GM12878 (cell line): Measurements from ENCODE around the gene TNFSF13. TPM values are rescaled to one million over a fixed set of nuclear protein-coding genes. Genes with fewer than 3 reads are reported as not detected.

Experiments used
- ATAC-seq: fragments of 200-7000 bp; cut with Tn5 transposase; 3 replicates; pipeline ENCODE4 v1.9.1; 2020; ENCODE audit warnings: mild to moderate bottlenecking, moderate library complexity
- BruUV-seq: library from RNA; stranded (reverse); fragments of 400-500 nt; replicated peaks from 2 replicates; lab custom pipeline; 2021; lab: Mats Ljungman, UMichigan
- CTCF ChIA-PET: fragments of 300-600 bp; sonication (Branson Sonifier 250); formaldehyde crosslinking; extraction: SDS; loops from one replicate; lab custom pipeline; 2021; ENCODE audit warnings: inconsistent platforms; lab: Yijun Ruan, JAX
- POLR2A ChIA-PET: fragments of 350-600 bp; formaldehyde crosslinking; extraction: SDS; loops from one replicate; lab custom pipeline; 2021; ENCODE audit warnings: inconsistent platforms; lab: Charles Lee
- RAD21 ChIA-PET: fragments of 300-600 bp; sonication (Branson Sonifier 250); formaldehyde crosslinking; loops from one replicate; lab custom pipeline; 2023; ENCODE audit warnings: antibody characterized with exemption; ENCODE audit not compliant: unreplicated experiment; lab: Charles Lee
- SMC1A ChIA-PET: fragments of 300-600 bp; sonication (Branson Sonifier 250); formaldehyde crosslinking; loops from one replicate; lab custom pipeline; 2023; ENCODE audit not compliant: unreplicated experiment, uncharacterized antibody; lab: Charles Lee
- DNase-seq: peaks from one replicate; pipeline ENCODE4 v3.0.0-alpha.2; 2011; ENCODE audit warnings: low read depth, low spot score
- FAIRE-seq: peaks from 3 replicates; lab custom pipeline; 2011; peaks lifted over from hg19 to GRCh38; lab: Jason Lieb, UNC
- H2AFZ ChIP-seq: 2 replicates; pipeline ENCODE4 v1.6.0; 2011; ENCODE audit warnings: low read depth, low read length, control low read depth; ENCODE audit not compliant: control insufficient read depth
- H3K27ac ChIP-seq: 2 replicates; pipeline ENCODE4 v1.5.1; 2011; ENCODE audit warnings: control low read depth; ENCODE audit not compliant: control insufficient read depth, insufficient read depth
- H3K27me3 ChIP-seq, 2 experiments: replicated peaks in 1 of 2; 2 replicates each; pipeline versions ENCODE4 v1.6.0 to v1.6.1; 2011; ENCODE audit warnings: low read length in 1 of 2; ENCODE audit not compliant: control insufficient read depth in 2 of 2, insufficient read depth in 2 of 2
- H3K36me3 ChIP-seq, 2 experiments: 2 replicates each; pipeline ENCODE4 v1.5.1; 2011; ENCODE audit warnings: low read length in 1 of 2; ENCODE audit not compliant: control insufficient read depth in 2 of 2, insufficient read depth in 2 of 2
- H3K4me1 ChIP-seq: 2 replicates; pipeline ENCODE4 v1.6.1; 2011; ENCODE audit warnings: mild to moderate bottlenecking, low read length, moderate library complexity, mixed read lengths; ENCODE audit not compliant: control insufficient read depth, insufficient read depth
- H3K4me2 ChIP-seq: 2 replicates; pipeline ENCODE4 v1.6.0; 2011; ENCODE audit warnings: control low read depth; ENCODE audit not compliant: control insufficient read depth, insufficient read depth
- H3K4me3 ChIP-seq: fragments of 200-600 bp; sonication (generic); 2 replicates; pipeline ENCODE4 v1.5.1; 2016
- H3K79me2 ChIP-seq: 2 replicates; pipeline ENCODE4 v1.6.0; 2011; ENCODE audit warnings: low read length; ENCODE audit not compliant: control insufficient read depth, insufficient read depth
- H3K9ac ChIP-seq: 2 replicates; pipeline ENCODE4 v1.8.0; 2011; ENCODE audit warnings: low read length, control low read depth, mixed read lengths; ENCODE audit not compliant: control insufficient read depth, insufficient read depth
- H3K9me3 ChIP-seq: replicated peaks from 3 replicates; pipeline ENCODE4 v1.5.1; 2011; ENCODE audit warnings: mild to moderate bottlenecking, low read length; ENCODE audit not compliant: control insufficient read depth, insufficient read depth
- H4K20me1 ChIP-seq: 2 replicates; pipeline ENCODE4 v1.6.0; 2011; ENCODE audit not compliant: control insufficient read depth, insufficient read depth
- CBFB ChIP-seq: IDR thresholded peaks from 2 replicates; pipeline ENCODE4 v1.6.1; 2016; ENCODE audit warnings: antibody characterized with exemption, low read depth
- ETV6 ChIP-seq, 2 experiments: fragments of 450-650 bp in 1 of 2; IDR thresholded peaks in 1 of 2; conservative IDR thresholded peaks in 1 of 2; 2 replicates each; pipeline ENCODE4 v1.6.1; 2014; ENCODE audit warnings: antibody characterized with exemption in 1 of 2, borderline replicate concordance in 1 of 2, low read depth in 1 of 2, mild to moderate bottlenecking in 1 of 2, moderate library complexity in 1 of 2
- JUNB ChIP-seq: IDR thresholded peaks from 2 replicates; pipeline ENCODE4 v1.6.1; 2016; ENCODE audit warnings: antibody characterized with exemption, mild to moderate bottlenecking
- MEF2A ChIP-seq: IDR thresholded peaks from 2 replicates; pipeline ENCODE4 v1.6.1; 2011; ENCODE audit warnings: low read depth, mild to moderate bottlenecking, low read length, moderate library complexity; ENCODE audit not compliant: insufficient read depth
- MTA3 ChIP-seq: IDR thresholded peaks from 2 replicates; pipeline ENCODE4 v1.6.1; 2012; ENCODE audit warnings: low read length, inconsistent platforms, borderline replicate concordance
- SPI1 ChIP-seq: IDR thresholded peaks from 2 replicates; pipeline ENCODE4 v1.6.1; 2011; ENCODE audit warnings: low read depth, mild to moderate bottlenecking, low read length, moderate library complexity, borderline replicate concordance; ENCODE audit not compliant: insufficient read depth
- TBL1XR1 ChIP-seq: IDR thresholded peaks from 2 replicates; pipeline ENCODE4 v1.6.1; 2012; ENCODE audit warnings: low read depth, low read length, improper control_type of control experiment
- WGBS: methylation state at CpG from one replicate; pipeline ENCODE4 v1.1.6; 2016; ENCODE audit warnings: low lambda C conversion rate; ENCODE audit not compliant: insufficient replicate concordance, insufficient coverage; ENCODE audit errors: missing lambda C conversion rate; 5-methylcytosine and 5-hydroxymethylcytosine counted together
- in situ Hi-C: fragments of 300-500 bp; cut with MboI; formaldehyde crosslinking; loops from 9 replicates; pipeline ENCODE4 v1.14.3; 2018; ENCODE audit warnings: mixed read lengths
- intact Hi-C: fragments of 100-400 bp; cut with micrococcal nuclease; formaldehyde crosslinking; loops from one replicate; pipeline ENCODE4 v1.14.2; 2022; ENCODE audit not compliant: unreplicated experiment
- polyA plus RNA-seq, 11 experiments: library from polyadenylated mRNA; depleted of rRNA in 4 of 11; unstranded in 6 of 11; stranded (reverse) in 5 of 11; fragments of >200 nt; fragmentation: Nextera tagmentation in 4 of 11; fragmentation: Illumina TruSeq in 1 of 11; extraction: Ambion mirVana in 4 of 11; extraction: Trizol in 1 of 11; gene quantifications; 1 replicate in 1 of 11; 2 replicates in 10 of 11; pipeline versions ENCODE4 v1.2.1 to v1.2.3, GENCODE V29; 2011 to 2016; ENCODE audit warnings: inconsistent platforms in 2 of 11, missing spikeins in 2 of 11, low read depth in 1 of 11
- total RNA-seq, 4 experiments: library from RNA; depleted of rRNA in 3 of 4; stranded (reverse); fragments of >200 nt in 3 of 4; fragmentation: Illumina TruSeq in 1 of 4; extraction: Trizol in 1 of 4; gene quantifications; 2 replicates each; pipeline versions ENCODE4 v1.2.1 to v1.2.3, GENCODE V29; 2013 to 2021
- TF ChIP-seq, protein P1 (sequence below): fragments of 450-650 bp; formaldehyde crosslinking; IDR thresholded peaks from 2 replicates; pipeline ENCODE4 v1.4.0; 2020; ENCODE audit warnings: mild to moderate bottlenecking, moderate library complexity
- TF ChIP-seq, protein P2 (sequence below): IDR thresholded peaks from 2 replicates; pipeline ENCODE4 v1.6.1; 2012; ENCODE audit warnings: low read length, inconsistent platforms
- TF ChIP-seq, protein P3 (sequence below): IDR thresholded peaks from 2 replicates; pipeline ENCODE4 v1.6.1; 2012; ENCODE audit warnings: improper control_type of control experiment, low read depth, low read length; ENCODE audit not compliant: insufficient replicate concordance

Gene TNFSF13
- total and polyA plus RNA-seq, 10 of the 15 experiments (the other 5 are each of a cell fraction or from before 2014, with no cell fraction given) = 0.56 to 14.6 (median 9.7) TPM

DNA sequence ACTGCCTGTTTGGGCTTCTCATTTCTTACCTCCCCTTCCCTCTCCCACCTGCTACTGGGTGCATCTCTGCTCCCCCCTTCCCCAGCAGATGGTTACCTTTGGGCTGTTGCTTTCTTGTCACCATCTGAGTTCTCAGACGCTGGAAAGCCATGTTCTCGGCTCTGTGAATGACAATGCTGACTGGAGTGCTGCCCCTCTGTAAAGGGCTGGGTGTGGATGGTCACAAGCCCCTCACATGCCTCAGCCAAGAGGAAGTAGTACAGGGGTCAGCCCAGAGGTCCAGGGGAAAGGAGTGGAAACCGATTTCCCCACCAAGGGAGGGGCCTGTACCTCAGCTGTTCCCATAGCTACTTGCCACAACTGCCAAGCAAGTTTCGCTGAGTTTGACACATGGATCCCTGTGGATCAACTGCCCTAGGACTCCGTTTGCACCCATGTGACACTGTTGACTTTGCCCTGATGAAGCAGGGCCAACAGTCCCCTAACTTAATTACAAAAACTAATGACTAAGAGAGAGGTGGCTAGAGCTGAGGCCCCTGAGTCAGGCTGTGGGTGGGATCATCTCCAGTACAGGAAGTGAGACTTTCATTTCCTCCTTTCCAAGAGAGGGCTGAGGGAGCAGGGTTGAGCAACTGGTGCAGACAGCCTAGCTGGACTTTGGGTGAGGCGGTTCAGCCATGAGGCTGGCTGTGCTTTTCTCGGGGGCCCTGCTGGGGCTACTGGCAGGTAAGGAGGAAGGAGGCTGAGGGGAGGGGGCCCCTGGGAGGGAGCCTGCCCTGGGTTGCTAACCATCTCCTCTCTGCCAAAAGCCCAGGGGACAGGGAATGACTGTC lies 20.7 kb downstream of the TNFSF13 start, which contains the start of gene CD68:
Gene CD68, plus strand, starts transcription at position 638 of the 833 bp plus-strand sequence. Its CDS starts 40 bp downstream, at position 678.
- WGBS = 8% methylated on average over 7 of the region's 7 CpGs
- ChIA-PET RAD21 (interaction anchor here (0.7 to 2.2 kb wide), 7 partner anchors 10 to 142 kb away, joined by 3 to 9 read pairs (median 4); partner anchors contain the start of genes FXR2, SAT2, TP53 and WRAP53), SMC1A (interaction anchor here (0.6 to 1.7 kb wide), 5 partner anchors 10 to 107 kb away, joined by 3 to 5 read pairs (median 3); partner anchors contain the start of gene TNFSF13)
- TF ChIP-seq CBFB = peak; percentile 42; the same call in 1 of the 2 replicates
- TF ChIP-seq, protein P1, sequence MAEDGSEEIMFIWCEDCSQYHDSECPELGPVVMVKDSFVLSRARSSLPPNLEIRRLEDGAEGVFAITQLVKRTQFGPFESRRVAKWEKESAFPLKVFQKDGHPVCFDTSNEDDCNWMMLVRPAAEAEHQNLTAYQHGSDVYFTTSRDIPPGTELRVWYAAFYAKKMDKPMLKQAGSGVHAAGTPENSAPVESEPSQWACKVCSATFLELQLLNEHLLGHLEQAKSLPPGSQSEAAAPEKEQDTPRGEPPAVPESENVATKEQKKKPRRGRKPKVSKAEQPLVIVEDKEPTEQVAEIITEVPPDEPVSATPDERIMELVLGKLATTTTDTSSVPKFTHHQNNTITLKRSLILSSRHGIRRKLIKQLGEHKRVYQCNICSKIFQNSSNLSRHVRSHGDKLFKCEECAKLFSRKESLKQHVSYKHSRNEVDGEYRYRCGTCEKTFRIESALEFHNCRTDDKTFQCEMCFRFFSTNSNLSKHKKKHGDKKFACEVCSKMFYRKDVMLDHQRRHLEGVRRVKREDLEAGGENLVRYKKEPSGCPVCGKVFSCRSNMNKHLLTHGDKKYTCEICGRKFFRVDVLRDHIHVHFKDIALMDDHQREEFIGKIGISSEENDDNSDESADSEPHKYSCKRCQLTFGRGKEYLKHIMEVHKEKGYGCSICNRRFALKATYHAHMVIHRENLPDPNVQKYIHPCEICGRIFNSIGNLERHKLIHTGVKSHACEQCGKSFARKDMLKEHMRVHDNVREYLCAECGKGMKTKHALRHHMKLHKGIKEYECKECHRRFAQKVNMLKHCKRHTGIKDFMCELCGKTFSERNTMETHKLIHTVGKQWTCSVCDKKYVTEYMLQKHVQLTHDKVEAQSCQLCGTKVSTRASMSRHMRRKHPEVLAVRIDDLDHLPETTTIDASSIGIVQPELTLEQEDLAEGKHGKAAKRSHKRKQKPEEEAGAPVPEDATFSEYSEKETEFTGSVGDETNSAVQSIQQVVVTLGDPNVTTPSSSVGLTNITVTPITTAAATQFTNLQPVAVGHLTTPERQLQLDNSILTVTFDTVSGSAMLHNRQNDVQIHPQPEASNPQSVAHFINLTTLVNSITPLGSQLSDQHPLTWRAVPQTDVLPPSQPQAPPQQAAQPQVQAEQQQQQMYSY (CRISPR knock-in tag) = no peak; the same call in 1 of the 2 replicates
- TF ChIP-seq JUNB = no peak; the same call in 1 of the 2 replicates
- TF ChIP-seq MEF2A = peak; percentile 65; the same call in 1 of the 2 replicates
- TF ChIP-seq, protein P2, sequence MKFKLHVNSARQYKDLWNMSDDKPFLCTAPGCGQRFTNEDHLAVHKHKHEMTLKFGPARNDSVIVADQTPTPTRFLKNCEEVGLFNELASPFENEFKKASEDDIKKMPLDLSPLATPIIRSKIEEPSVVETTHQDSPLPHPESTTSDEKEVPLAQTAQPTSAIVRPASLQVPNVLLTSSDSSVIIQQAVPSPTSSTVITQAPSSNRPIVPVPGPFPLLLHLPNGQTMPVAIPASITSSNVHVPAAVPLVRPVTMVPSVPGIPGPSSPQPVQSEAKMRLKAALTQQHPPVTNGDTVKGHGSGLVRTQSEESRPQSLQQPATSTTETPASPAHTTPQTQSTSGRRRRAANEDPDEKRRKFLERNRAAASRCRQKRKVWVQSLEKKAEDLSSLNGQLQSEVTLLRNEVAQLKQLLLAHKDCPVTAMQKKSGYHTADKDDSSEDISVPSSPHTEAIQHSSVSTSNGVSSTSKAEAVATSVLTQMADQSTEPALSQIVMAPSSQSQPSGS = peak; percentile 90
- TF ChIP-seq, protein P3, sequence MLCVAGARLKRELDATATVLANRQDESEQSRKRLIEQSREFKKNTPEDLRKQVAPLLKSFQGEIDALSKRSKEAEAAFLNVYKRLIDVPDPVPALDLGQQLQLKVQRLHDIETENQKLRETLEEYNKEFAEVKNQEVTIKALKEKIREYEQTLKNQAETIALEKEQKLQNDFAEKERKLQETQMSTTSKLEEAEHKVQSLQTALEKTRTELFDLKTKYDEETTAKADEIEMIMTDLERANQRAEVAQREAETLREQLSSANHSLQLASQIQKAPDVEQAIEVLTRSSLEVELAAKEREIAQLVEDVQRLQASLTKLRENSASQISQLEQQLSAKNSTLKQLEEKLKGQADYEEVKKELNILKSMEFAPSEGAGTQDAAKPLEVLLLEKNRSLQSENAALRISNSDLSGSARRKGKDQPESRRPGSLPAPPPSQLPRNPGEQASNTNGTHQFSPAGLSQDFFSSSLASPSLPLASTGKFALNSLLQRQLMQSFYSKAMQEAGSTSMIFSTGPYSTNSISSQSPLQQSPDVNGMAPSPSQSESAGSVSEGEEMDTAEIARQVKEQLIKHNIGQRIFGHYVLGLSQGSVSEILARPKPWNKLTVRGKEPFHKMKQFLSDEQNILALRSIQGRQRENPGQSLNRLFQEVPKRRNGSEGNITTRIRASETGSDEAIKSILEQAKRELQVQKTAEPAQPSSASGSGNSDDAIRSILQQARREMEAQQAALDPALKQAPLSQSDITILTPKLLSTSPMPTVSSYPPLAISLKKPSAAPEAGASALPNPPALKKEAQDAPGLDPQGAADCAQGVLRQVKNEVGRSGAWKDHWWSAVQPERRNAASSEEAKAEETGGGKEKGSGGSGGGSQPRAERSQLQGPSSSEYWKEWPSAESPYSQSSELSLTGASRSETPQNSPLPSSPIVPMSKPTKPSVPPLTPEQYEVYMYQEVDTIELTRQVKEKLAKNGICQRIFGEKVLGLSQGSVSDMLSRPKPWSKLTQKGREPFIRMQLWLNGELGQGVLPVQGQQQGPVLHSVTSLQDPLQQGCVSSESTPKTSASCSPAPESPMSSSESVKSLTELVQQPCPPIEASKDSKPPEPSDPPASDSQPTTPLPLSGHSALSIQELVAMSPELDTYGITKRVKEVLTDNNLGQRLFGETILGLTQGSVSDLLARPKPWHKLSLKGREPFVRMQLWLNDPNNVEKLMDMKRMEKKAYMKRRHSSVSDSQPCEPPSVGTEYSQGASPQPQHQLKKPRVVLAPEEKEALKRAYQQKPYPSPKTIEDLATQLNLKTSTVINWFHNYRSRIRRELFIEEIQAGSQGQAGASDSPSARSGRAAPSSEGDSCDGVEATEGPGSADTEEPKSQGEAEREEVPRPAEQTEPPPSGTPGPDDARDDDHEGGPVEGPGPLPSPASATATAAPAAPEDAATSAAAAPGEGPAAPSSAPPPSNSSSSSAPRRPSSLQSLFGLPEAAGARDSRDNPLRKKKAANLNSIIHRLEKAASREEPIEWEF = peak; percentile 62
- 0 out of 2 replicates have a peak, but pooled peaks have one; percentile 6 for TF ChIP-seq TBL1XR1
- peak in 1 of 2 experiments; percentile 98; a peak in 2 of 4 replicates for TF ChIP-seq ETV6 (conservative IDR thresholded peaks at IDR 0.05 in 1 of 2, IDR thresholded peaks at IDR 0.05 in 1 of 2; ENCODE audit: borderline replicate concordance in 1 of 2, low read depth in 1 of 2)
- TF ChIP-seq MTA3 = peak; percentile 99
- peak; percentile 97 for TF ChIP-seq SPI1

More for the DNA sequence above, 20.7 kb downstream of the TNFSF13 start, which contains the start of gene CD68:
- H3K36me3 ChIP-seq = peaks cover 34 to 47% of the 10 kb centered on the region in 2 experiments
- in situ Hi-C loops (no loop called here), intact Hi-C loops (no loop called here)
- peaks cover 55% of the 10 kb centered on the region for H3K4me1 ChIP-seq
- DNase-seq = no peak
- H3K4me3 ChIP-seq = no peak within 1 kb of the TSS
- no TSS peak for BruUV-seq
- FAIRE-seq = no peak
- H3K27ac ChIP-seq = peak within 1 kb of the TSS; percentile 78
- H3K9me3 ChIP-seq = no peaks in the 10 kb centered on the region
- peaks cover 50% of the 10 kb centered on the region for H3K79me2 ChIP-seq
- H3K4me2 ChIP-seq = peak within 1 kb of the TSS; percentile 52
- ATAC-seq = peak; percentile 77
- CTCF ChIA-PET = interaction anchor here (0.9 to 3.8 kb wide), 4 partner anchors 19 to 223 kb away, joined by 4 to 18 read pairs (median 6); partner anchors contain the start of gene SENP3
- H3K9ac ChIP-seq = peak within 1 kb of the TSS; percentile 32
- no peak within 1 kb of the TSS for H2AFZ ChIP-seq
- peaks cover 21% of the 10 kb centered on the region for H4K20me1 ChIP-seq
- H3K27me3 ChIP-seq = no peaks in the 10 kb centered on the region
- POLR2A ChIA-PET = interaction anchor here (0.6 to 1.8 kb wide), 8 partner anchors 9 to 175 kb away, joined by 3 to 9 read pairs (median 4); partner anchors contain the start of genes FXR2, SENP3, TMEM102 and TMEM256
